ENCODE results near the gene FMN2. TPM values are rescaled to one million over a fixed set of nuclear protein-coding genes. Genes with fewer than 3 reads are reported as not detected.

FMN2 gene
- total RNA-seq, 4 donors from 2014 or later: 0.75 to 1.8 (median 1.2) TPM

DNA sequence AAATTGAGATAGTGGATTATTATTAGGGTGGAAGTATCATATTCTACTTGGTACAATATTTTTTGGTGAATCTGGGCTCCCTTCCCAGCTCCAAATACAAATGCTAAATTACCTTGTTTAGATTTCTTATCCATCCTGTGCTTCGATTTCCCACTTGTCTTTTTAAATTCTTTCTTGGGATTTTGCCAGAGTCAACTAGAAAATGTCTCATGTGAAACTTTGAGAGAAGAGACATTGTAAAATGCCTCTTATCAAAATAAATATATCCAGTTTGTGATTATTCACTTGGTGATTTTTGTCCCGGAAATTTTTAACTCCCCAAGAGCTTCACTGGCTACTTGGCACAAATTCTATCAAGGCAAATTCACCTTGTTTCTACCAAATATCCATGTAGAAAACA lies 202.0 kb downstream of the FMN2 start:
- TF ChIP-seq, protein P1, sequence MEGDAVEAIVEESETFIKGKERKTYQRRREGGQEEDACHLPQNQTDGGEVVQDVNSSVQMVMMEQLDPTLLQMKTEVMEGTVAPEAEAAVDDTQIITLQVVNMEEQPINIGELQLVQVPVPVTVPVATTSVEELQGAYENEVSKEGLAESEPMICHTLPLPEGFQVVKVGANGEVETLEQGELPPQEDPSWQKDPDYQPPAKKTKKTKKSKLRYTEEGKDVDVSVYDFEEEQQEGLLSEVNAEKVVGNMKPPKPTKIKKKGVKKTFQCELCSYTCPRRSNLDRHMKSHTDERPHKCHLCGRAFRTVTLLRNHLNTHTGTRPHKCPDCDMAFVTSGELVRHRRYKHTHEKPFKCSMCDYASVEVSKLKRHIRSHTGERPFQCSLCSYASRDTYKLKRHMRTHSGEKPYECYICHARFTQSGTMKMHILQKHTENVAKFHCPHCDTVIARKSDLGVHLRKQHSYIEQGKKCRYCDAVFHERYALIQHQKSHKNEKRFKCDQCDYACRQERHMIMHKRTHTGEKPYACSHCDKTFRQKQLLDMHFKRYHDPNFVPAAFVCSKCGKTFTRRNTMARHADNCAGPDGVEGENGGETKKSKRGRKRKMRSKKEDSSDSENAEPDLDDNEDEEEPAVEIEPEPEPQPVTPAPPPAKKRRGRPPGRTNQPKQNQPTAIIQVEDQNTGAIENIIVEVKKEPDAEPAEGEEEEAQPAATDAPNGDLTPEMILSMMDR (IDR thresholded peaks at IDR 0.05; ENCODE audit: low read depth): no peak

GRCh38 chr1:240294566-240294965 lies 202.9 kb downstream of the FMN2 start:
- TF ChIP-seq, protein P1 (IDR thresholded peaks at IDR 0.05; ENCODE audit: low read depth): no peak

GRCh38 chr1:240295811-240296210 lies 204.1 kb downstream of the FMN2 start:
- TF ChIP-seq, protein P1 (IDR thresholded peaks at IDR 0.05; ENCODE audit: low read depth): no peak

DNA sequence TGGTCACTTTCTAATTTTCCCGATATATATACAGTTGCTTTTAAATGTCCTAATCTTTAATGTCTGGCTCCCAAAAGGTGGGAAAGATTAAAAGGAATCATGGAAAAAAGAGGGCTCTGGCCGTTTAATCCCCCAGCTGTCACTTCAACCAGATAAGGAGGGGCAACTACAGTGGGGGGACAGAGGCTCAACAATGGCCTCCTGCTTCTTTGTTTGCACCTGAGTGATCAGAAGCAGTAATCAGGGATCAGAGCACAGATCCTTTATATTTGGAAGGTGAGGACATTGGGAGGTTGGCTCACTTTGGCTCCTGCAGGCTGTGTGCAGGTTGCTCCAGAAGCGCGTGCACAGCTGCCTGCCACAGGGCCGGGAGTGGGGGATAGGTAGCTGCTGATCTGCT lies 212.8 kb downstream of the FMN2 start:
- TF ChIP-seq, protein P1 (IDR thresholded peaks at IDR 0.05; ENCODE audit: low read depth): no peak

DNA sequence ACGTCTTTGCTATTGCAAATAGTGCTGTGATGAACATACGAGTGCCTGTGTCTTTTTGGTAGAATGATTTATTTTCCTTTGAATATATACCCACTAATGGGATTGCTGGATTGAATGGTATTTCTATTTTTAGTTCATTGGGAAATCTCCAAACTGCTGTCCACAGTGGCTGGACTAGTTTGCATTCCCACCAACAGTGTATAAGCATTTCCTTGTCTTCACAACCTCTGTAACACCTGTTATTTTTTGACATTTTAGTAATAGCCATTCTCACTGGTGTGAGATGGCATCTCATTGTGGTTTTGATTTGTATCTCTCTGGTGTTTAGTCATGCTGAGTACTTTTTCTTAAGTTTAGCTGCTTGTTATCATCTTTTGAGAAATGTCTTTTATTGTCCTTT lies 215.0 kb downstream of the FMN2 start:
- TF ChIP-seq, protein P1 (IDR thresholded peaks at IDR 0.05; ENCODE audit: low read depth): no peak

DNA sequence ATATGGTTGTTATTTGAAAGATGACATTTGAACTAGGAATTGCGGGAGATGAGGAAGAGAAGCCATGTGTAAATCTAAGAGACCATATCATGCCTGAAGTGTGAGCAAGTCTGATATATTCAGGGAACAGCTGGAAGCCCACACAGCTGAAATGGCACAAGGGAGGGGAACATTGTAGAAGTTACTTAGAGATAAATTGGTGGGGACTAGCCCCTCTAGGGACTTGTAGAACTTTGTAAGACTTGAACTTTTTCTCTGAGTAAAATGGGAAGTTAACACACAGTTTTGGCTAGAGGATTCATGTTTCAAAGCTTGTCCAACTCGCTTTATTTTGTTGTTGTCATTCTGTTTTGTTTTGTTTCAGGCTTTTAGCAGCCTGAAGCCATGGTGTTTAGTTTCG lies 216.4 kb downstream of the FMN2 start:
- TF ChIP-seq, protein P1 (IDR thresholded peaks at IDR 0.05; ENCODE audit: low read depth): no peak

- TF ChIP-seq, protein P1 (IDR thresholded peaks at IDR 0.05; ENCODE audit: low read depth): no peak
Observed at GRCh38 chr1:240309769-240310168, 218.1 kb downstream of the FMN2 start.

All from subcutaneous adipose tissue (tissue), 4 donors.